OCI-LY1 (cell line): ENCODE measurements around the gene MYL12B.

Experiments used
- H2AFZ ChIP-seq: fragments of 200-600 bp; sonication (generic), shearing (Covaris generic); 2 replicates; pipeline ENCODE4 v1.6.0; 2014; ENCODE audit warnings: antibody characterized with exemption, mild to moderate bottlenecking, low read length
- H3F3A ChIP-seq: fragments of 200-600 bp; sonication (generic), shearing (Covaris generic); 2 replicates; pipeline ENCODE4 v1.6.0; 2014; ENCODE audit warnings: mild to moderate bottlenecking, antibody characterized with exemption, low read length, moderate library complexity; ENCODE audit not compliant: insufficient read depth
- H3K27ac ChIP-seq: fragments of 200-600 bp; sonication (generic); 2 replicates; pipeline ENCODE4 v1.5.1; 2014; ENCODE audit warnings: low read length, mixed run types, mild to moderate bottlenecking, low read depth; ENCODE audit not compliant: poor library complexity, severe bottlenecking
- H3K27me3 ChIP-seq: fragments of 200-600 bp; sonication (generic); 2 replicates; pipeline ENCODE4 v1.6.0; 2014; ENCODE audit warnings: antibody characterized with exemption, mild to moderate bottlenecking, low read length, moderate library complexity; ENCODE audit not compliant: insufficient read depth
- H3K36me3 ChIP-seq: fragments of 200-600 bp; sonication (generic); 2 replicates; pipeline ENCODE4 v1.6.1; 2014; ENCODE audit warnings: mild to moderate bottlenecking, antibody characterized with exemption, low read length, moderate library complexity, mixed read lengths; ENCODE audit not compliant: insufficient read depth
- H3K4me1 ChIP-seq: fragments of 200-600 bp; sonication (generic); 2 replicates; pipeline ENCODE4 v1.5.1; 2014; ENCODE audit warnings: mild to moderate bottlenecking, low read length, moderate library complexity; ENCODE audit not compliant: insufficient read depth, severe bottlenecking
- H3K4me2 ChIP-seq: fragments of 200-600 bp; sonication (generic), shearing (Covaris generic); 2 replicates; pipeline ENCODE4 v1.6.1; 2014; ENCODE audit warnings: low read length
- H3K4me3 ChIP-seq: fragments of 200-600 bp; sonication (generic); 2 replicates; pipeline ENCODE4 v1.5.1; 2014; ENCODE audit warnings: low read length, low read depth, mild to moderate bottlenecking, mixed read lengths; ENCODE audit not compliant: poor library complexity, severe bottlenecking
- H3K79me2 ChIP-seq: fragments of 200-600 bp; shearing (Covaris generic); 2 replicates; pipeline ENCODE4 v1.6.1; 2016; ENCODE audit warnings: mixed run types, low read length, mixed read lengths; ENCODE audit not compliant: insufficient read depth
- H3K9ac ChIP-seq: fragments of 200-600 bp; sonication (generic), shearing (Covaris generic); 2 replicates; pipeline ENCODE4 v1.6.1; 2014; ENCODE audit warnings: mild to moderate bottlenecking, low read length, mixed read lengths
- H3K9me2 ChIP-seq: fragments of 200-600 bp; sonication (generic), shearing (Covaris generic); 2 replicates; pipeline ENCODE4 v1.6.1; 2014; ENCODE audit warnings: low read depth, mild to moderate bottlenecking, low read length, mixed read lengths
- H3K9me3 ChIP-seq: fragments of 200-600 bp; shearing (Covaris generic); 2 replicates; pipeline ENCODE4 v1.6.1; 2014; ENCODE audit warnings: low read length, mixed read lengths
- H4K20me1 ChIP-seq: fragments of 200-600 bp; sonication (generic), shearing (Covaris generic); 2 replicates; pipeline ENCODE4 v1.6.0; 2016; ENCODE audit warnings: mild to moderate bottlenecking, low read length; ENCODE audit not compliant: insufficient read depth
- EZH2 ChIP-seq: fragments of 200-600 bp; sonication (generic), shearing (Covaris generic); IDR thresholded peaks from 2 replicates; pipeline ENCODE4 v1.8.0; 2017; ENCODE audit warnings: borderline replicate concordance, mixed run types, mild to moderate bottlenecking, antibody characterized with exemption, low read length, moderate library complexity, mixed read lengths
- TF ChIP-seq, protein P1 (sequence below): fragments of 200-600 bp; sonication (generic), shearing (Covaris generic); IDR thresholded peaks from 2 replicates; pipeline ENCODE4 v1.5.1; 2017; ENCODE audit warnings: mild to moderate bottlenecking, antibody characterized with exemption, low read length, moderate library complexity, mixed read lengths

The MYL12B gene

DNA sequence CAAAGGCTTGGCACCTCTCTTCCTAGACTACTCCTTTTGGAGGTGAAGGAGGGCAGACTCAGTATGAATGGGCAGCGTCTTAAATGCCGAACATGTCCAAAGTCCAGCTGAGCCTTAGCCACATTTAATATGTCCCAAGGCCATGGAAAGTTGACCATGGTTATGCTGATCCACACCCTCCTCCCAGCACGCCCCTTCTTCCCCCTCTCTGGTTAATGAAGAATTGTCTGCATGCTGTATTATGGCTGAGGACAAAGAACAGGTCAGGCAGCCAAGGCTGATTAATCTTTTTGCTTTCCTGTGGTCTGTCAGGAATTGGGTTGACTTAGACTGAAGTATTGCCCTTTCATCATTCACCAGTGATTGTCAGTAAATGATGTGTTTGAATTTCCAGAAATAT is 36.3 kb upstream of the MYL12B start:
- no peak for TF ChIP-seq EZH2
- TF ChIP-seq, protein P1, sequence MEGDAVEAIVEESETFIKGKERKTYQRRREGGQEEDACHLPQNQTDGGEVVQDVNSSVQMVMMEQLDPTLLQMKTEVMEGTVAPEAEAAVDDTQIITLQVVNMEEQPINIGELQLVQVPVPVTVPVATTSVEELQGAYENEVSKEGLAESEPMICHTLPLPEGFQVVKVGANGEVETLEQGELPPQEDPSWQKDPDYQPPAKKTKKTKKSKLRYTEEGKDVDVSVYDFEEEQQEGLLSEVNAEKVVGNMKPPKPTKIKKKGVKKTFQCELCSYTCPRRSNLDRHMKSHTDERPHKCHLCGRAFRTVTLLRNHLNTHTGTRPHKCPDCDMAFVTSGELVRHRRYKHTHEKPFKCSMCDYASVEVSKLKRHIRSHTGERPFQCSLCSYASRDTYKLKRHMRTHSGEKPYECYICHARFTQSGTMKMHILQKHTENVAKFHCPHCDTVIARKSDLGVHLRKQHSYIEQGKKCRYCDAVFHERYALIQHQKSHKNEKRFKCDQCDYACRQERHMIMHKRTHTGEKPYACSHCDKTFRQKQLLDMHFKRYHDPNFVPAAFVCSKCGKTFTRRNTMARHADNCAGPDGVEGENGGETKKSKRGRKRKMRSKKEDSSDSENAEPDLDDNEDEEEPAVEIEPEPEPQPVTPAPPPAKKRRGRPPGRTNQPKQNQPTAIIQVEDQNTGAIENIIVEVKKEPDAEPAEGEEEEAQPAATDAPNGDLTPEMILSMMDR: no peak
- Histone ChIP-seq H3K9me3 (no peaks in the 10 kb centered on the region), H3K27ac (no peak overlapping the region), H3K36me3 (no peaks in the 10 kb centered on the region), H3K4me3 (no peak overlapping the region), H3K9me2 (no peaks in the 10 kb centered on the region), H3K79me2 (no peaks in the 10 kb centered on the region), H3K4me2 (no peak overlapping the region), H4K20me1 (no peaks in the 10 kb centered on the region), H2AFZ (no peak overlapping the region), H3F3A (no peaks in the 10 kb centered on the region), H3K4me1 (no peaks in the 10 kb centered on the region), H3K9ac (no peak overlapping the region), H3K27me3 (no peaks in the 10 kb centered on the region)

DNA sequence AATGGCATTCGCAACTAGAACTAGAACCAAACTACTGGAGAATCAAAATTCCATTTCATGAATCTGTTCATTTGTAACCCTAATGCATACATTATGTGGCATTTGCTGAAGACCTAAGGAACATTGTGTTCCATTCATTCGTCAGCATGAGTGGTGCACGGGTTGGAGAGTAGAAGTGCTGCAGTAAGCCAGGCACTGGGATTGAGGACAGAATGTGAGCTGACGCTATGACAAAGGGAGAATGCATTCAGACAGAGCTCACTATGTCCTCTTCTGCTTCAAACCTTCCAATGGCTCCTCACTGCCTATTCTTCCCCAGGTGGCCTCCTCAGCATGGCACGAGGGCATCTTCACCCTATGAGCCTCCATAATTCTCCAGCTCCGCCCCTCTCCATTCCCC is 35.9 kb upstream of the MYL12B start:
- Histone ChIP-seq H3K9me3 (no peaks in the 10 kb centered on the region), H3K27me3 (no peaks in the 10 kb centered on the region), H3K4me2 (no peak overlapping the region), H3K4me1 (no peaks in the 10 kb centered on the region), H3K9ac (no peak overlapping the region), H3K4me3 (no peak overlapping the region), H3K9me2 (no peaks in the 10 kb centered on the region), H2AFZ (no peak overlapping the region), H3K79me2 (no peaks in the 10 kb centered on the region), H3F3A (no peaks in the 10 kb centered on the region), H3K27ac (no peak overlapping the region), H3K36me3 (no peaks in the 10 kb centered on the region), H4K20me1 (no peaks in the 10 kb centered on the region)
- TF ChIP-seq, protein P1: no peak
- no peak for TF ChIP-seq EZH2

DNA sequence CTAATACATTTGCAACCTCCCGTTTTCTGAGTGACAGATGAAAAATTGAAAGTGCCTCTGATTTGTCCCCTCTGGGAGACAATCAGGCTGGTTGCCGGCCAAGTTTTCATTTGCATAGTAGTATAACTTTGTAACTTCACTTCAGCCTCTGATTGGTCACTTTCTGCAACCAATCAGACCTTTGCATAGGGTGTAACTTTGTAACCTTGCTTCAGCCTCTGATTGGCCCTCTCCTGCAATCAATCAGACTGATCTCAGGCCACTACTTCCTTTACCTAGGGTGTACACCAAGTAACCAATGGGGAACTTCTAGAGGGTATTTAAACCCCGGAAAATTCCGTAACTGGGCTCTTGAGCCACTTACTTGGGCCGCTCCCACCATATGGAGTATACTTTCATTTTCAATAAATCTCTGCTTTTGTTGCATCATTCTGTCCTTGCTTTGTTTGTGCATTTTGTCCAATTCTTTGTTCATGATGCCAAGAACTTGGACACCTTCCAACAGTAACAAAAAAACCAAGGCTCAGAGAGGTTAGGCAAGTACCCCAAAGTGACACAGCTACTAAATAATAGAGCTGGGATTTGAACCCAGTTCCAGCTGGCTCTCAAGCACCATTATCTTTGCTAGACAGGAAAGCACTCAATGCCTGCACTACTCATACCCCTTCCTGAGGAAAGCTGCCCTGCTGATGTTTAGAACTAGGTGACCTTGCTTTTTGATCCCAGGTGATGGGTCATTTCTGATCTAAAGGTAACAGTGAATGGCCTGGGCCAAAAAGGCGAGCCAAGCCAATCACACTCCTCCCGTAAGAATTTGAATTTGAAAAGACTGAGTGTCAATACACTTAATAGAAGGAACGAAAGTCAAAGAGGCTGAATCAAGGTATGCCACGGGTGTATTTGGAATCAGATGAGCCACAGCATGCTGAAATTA is 31.3 kb upstream of the MYL12B start:
- Histone ChIP-seq H3K36me3 (no peaks in the 10 kb centered on the region), H2AFZ (no peak overlapping the region), H3K9me3 (no peaks in the 10 kb centered on the region), H3K4me2 (no peak overlapping the region), H3K27me3 (no peaks in the 10 kb centered on the region), H3K27ac (no peak overlapping the region), H3K4me3 (no peak overlapping the region), H3K79me2 (no peaks in the 10 kb centered on the region), H3K4me1 (peaks cover 9% of the 10 kb centered on the region), H3K9ac (no peak overlapping the region), H4K20me1 (no peaks in the 10 kb centered on the region), H3F3A (no peaks in the 10 kb centered on the region), H3K9me2 (no peaks in the 10 kb centered on the region)
- TF ChIP-seq, protein P1: no peak
- TF ChIP-seq EZH2: no peak
